HG03097 (cell line): ENCODE results near the gene FAM171A2.

Experiments used
- ATAC-seq: cut with Tn5 transposase; IDR thresholded peaks from one replicate; pipeline ENCODE4 v1.9.1; 2021; ENCODE audit not compliant: unreplicated experiment, low FRiP score

FAM171A2 gene

DNA sequence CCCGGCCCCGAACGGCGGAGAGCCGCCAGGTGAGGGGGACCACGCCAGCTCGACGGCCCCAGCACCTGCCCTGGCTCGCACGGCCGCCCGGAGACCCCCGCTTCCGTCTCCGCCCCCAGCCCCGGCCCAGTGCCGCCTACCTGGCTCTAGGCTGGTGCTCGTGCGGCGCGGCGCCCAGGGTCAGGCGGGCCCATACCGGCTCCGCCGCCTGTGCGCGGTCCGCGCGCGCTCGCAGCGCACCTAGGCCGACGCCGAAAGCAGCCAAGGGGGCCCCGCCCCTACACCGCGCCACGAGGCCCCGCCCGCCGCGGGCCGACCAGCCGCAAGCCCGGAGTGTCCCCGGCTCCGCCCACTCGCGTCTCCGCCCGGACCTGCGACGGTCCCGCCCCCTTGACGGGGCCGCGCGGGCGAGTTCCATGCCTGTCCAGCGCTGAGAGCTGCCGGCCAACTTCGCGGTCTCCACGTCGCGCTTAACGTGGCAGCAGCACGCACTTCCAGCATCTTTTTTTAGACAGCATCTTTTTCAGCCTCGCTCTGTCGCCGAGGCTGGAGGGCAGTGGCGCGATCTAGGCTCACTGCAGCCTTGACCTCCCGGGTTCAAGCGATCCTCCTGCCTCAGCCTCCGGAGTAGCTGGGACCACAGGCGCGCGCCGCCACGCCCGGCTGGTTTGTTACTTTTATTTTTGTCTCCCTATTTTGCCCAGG, 38.9 kb downstream of the FAM171A2 start, which contains the start of gene SLC25A39:
SLC25A39 (minus strand) TSS at position 253 of the 705 bp plus-strand sequence. CDS start 1,261 bp downstream, outside the sequence.
- peak; percentile 53 for ATAC-seq

DNA sequence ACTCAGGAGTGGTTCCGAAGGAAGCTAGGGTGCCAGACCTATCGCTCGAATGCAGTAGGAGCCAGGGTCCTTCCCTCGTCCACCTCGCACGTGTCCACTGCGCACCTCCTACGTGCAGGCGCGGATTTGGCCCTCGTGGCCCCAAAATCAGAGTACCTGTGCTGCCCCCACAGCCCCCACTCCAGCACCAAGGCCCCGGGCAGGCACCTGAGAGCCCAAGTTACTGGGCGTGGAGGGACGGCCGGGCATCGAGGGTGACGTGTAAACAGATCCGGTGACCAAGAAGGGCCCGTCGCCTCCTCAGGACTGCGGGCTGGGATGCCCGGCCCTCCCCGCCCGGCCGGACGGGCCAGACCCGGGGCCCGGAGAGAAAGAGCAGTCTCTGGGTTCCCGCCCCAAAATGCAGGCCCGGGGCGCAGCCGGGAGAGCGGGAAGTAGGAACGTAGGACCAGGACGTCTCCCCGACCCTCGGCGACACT, 39.5 kb downstream of the FAM171A2 start:
- ATAC-seq: no peak

DNA sequence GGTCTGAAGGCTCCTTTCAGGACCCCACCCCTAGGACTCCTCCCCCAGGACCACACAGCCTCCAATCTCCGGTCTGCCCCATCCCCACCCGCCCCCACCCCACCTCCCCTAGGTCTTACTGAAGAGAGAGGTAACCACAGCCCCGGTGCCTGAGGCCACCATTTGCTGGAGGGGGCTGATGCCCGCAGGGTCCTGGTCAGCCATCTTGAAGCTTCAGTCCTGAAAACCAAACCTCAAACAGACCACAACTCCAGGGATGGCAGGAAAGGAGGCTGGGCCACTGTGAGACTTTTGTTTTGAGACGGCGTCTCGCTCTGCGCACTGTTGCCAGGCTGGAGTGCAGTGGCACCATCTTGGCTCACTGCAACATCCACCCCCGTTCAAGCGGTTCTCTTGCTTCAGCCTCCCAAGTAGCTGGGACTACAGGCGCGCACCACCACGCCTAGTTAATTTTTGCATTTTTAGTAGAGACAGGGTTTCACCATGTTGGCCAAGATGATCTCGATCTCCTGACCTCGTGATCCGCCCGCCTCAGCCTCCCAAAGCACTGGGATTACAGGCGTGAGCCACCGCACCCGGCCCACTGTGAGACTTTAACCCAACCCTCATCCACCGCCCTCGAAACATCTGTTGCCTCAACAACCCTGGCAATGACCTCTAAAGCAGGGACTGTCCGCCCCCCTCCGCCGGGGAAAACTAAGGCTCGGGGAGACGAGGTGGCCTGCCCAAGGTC, 40.1 kb downstream of the FAM171A2 start:
- no peak for ATAC-seq

DNA sequence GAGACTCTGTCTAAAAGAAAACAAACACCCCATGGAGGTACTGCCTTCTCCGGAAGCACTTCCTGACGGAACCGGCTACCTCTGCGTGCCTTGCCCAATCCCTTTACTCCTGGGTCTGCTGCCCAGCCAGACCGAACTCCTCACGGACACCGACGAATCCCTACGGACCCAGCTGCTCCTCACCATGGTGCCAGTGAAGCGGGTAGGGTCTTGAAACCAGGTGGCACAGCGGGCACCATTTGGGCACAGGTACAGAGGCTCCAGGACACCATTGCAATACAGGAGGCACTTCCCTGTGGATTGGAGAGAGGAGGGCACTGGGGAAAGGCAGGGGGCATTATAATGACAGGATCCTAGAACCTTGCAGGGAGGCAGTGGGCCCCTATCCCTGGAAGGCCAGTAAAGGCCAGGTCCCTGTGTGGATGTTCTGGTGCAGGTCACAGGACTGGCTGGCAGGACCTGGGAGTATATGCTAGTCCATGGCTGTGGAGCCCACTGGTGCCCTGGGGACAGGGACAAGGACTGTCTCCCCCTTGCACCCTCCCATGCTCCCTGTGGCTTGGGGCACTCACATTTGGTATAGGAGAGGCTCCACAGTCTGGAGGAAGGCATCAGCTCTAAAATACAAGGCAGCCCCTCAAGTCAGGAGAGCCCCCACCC, 41.3 kb downstream of the FAM171A2 start:
- no peak for ATAC-seq

DNA sequence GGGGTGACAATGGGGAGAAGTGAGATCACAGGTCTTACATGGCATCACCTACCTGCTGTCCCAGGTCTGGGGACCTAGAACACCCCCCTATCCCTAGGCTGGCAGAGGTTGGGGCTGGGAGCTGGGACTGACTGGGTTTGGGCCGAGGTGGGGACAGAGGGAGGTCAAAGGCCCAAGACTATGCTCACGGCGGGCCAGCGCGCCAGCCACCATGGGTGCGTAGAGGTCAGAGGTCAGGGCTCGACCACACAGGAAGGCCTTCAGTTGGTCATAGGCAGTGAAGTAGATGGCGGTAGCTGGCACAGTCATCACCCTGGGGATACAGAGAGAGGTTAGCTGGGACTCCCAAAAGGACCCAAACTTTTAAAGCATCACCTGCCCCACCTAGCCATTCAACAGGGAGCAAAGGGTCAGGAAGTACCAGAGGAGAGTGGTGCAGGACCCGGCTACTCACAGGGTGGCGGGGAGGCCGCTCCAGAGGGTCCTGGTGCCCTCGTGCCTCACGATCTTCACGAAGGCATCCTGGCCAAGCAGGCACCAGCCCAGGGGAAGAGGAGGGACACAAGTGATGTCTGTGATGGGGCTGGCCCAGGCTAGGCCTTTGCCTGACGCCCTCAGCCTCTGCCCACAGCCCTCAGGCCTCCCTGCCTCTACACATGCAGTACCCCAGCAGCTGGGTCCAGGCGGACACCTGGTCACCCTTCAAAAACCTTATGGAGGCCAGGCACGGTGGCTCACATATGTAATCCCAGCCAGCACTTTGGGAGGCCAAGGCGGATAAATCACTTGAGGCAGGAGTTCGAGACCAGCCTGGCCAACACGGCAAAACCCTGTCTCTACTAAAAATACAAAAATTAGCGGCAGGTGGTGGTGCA, 42.2 kb downstream of the FAM171A2 start:
- ATAC-seq: no peak

DNA sequence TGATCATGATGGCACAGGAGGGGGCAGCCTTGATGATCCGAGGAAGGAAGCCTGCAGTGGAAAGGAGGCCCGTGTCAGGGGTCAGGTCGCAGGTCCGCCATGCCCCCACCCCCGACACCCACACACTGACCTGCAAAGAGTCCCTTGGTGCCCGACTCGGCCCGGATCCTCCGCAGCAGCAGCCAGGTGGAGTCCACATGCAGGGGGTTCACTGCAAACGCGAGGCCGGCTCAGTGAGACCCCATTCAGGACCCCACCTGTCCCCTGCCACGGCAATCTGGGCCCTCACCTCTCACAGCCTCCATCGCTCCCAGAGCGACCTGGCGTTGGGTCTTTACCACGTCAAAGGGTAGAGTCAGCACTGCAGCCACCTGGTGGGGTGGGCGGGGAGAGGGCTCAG, 43.6 kb downstream of the FAM171A2 start:
- no peak for ATAC-seq

DNA sequence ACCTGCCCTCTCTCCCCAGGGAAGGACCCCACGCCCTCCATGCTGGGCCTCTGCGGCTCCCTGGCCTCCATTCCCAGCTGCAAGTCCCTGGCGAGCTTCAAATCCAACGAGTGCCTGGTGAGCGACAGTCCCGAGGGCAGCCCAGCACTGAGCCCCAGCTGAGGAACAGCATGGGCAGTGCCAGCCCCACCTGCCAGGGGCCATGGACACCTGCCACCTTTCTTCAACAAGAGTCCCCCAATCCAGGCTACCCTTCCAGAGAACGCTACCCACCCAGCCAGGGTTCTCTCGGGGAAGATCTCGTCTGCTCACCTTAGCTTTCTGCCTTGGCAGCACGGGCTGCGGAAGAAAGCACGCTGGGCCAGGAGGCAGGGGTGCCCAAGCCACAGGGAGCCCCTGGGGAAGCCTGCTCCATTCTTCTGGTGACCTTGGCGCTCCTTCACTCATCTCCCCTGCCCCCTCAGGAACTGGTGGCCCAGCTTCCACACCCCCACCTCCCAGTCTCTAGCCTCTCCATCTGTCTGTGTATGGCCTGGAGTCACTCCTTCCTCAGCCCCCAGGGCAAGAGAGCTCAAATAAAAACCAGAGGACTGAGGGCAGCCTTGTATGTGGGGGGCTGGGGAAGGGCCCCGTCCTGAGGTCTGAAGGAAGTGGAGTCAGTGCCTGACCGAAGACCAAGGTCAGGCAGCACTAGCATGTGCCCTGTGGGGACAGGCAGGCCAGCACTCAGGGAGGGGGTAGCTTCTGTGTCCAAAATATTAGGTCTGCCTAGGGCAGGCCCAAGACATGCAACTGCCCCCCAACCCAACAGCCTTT, 45.4 kb downstream of the FAM171A2 start:
- ATAC-seq: no peak

DNA sequence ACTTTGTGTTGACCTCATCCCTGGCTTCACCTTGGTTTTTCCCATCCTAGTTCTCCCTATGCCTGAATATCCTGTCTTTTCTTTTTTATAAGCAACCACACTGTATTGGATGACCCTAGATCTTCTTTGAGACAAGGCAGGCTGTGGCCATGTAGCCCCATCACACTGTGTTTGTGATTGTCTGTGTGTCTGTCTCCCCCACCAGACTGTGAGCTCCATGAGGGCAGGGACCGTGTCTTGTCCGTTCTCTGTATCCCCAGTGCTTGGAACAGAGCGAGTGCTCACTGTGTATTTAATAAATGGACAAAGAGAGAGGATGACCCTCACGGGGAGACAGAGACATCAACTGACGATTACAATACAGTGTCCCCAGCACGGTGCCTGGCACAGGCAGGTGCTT, 46.1 kb downstream of the FAM171A2 start:
- ATAC-seq: no peak

DNA sequence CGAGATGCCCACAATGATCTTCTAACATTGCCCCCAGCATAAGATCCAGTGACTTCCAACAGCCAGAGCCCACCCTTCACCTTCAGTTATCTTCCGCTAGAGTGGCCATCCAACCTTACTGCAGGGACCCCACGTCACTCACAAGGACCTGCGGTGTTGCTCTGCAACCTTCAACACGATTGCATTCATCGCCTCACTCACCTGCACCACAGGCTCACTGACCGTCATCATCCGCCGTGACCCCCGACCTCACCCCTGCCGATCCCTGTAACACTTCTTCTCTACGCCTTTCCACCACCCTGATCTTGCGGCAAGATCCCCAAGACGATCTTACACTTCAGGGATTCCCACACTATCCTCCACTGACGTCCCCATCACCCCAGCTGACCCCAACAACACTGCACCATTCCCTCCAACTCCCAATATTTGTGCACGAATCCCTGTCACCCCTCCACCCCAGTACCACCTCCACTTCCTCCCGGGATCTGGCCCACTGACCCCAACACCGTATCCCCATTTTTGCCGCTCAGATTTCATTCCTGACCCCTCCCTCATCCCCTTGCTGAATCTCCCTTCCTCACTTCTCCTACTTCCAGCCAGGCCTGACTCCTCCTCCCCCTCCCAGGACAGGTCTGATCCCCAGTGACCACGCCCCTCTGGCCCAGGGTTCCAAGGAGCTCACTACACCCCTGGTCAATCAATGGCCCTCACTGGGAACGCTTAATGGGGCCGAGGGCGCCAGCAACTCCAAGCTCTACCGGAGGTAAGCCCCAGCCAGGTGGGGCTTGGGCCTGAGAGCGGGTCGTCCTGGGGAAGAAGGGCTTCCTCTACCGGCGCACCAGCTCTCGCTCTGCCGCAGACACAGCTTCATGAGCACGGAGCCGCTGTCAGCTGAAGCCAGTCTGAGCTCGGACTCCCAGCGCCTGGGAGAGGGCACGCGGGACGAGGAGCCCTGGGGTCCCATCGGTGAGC, 47.6 kb downstream of the FAM171A2 start:
- no peak for ATAC-seq

DNA sequence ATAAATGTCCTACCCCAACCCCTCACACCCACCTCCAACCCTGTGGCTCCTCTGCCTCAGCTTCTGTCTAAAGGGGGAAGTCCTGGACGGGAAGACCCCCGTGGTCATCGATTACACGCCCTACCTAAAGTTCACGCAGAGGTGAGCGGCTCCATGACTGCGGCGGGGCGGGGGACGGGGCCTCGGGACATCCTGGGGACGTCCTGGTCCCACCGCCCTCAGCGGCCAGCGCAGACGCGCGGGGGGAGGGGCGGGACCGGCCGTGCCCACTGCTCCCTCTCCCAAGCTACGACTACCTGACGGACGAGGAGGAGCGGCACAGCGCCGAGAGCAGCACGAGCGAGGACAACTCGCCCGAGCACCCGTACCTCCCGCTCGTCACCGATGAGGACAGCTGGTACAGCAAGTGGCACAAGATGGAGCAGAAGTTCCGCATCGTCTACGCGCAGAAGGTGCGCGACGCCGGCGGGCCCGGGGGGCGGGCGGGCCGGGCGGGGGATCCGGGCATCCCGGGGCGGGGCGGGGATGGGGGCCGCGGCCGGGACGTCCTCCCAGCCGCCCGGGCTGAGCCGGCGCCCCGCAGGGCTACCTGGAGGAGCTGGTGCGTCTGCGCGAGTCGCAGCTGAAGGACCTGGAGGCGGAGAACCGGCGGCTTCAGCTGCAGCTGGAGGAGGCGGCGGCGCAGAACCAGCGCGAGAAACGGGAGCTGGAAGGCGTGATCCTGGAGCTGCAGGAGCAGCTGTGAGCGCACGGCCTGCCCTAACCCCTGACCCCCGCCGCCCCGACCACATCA, 48.6 kb downstream of the FAM171A2 start:
- no peak for ATAC-seq

DNA sequence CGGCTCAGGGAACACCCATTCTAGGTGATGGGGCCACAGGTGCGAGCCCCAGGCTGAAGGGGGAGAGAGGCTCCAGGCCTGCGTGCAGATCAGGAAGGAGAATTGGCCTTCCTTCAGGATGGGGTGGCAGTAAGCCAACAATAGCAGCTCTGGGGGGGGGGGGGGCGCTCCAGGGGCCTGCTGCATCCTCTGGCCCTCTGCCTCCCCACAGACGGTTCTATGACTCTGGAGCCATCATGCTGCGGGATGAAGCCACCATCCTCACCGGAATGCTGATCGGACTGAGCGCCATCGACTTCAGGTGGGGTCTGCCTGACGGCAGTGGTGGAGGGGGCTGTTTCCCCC, 49.2 kb downstream of the FAM171A2 start:
- no peak for ATAC-seq

DNA sequence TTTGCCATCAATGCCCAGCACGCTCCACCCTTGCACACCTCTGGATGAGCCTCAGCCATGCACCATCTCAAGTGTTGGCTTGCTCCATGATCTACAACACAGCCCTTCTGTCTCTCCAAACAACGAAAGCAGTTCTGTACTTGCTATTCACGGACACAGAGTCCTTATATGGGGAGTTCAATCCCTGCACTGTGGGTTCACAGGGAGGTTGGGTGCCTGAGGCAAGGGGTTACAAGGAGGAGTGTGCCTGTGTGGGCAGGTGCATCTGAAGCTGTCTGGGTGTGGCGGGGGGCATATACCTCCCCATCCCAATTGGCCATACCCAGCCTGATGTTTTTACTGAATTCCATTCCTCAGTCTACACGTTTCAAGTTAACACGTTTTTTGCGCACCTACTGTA, 49.6 kb downstream of the FAM171A2 start:
- ATAC-seq: no peak

DNA sequence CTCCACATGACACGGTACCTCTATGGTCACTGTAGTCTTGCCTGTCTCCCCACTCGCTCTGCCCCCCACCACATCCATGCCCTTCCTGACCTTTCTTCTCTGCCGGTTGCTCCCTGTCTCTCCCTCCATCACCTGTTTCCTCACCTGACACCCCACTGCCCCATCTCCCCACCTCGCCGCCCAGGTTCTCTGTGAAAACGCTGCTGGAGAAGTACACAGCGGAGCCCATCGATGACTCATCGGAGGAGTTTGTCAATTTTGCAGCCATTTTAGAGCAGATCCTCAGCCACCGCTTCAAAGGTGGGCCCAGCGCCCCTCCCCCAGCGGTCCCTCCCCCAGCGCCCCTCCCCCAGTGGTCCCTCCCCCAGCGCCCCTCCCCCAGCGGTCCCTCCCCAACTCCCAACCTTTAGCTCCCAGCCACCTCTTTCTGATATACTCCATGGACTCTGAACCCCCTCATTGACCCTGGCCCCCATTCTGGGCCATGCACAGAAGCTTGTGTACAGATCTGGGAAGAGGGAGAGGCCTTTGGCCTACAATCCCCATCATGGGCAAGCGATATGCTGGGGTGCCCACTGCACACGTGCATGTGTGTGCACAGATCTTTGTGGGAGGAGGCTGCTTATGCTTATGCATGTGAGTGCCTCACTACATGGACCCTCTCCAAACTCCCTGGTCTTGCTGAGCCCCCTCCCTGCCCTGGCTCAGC, 51.1 kb downstream of the FAM171A2 start:
- no peak for ATAC-seq

DNA sequence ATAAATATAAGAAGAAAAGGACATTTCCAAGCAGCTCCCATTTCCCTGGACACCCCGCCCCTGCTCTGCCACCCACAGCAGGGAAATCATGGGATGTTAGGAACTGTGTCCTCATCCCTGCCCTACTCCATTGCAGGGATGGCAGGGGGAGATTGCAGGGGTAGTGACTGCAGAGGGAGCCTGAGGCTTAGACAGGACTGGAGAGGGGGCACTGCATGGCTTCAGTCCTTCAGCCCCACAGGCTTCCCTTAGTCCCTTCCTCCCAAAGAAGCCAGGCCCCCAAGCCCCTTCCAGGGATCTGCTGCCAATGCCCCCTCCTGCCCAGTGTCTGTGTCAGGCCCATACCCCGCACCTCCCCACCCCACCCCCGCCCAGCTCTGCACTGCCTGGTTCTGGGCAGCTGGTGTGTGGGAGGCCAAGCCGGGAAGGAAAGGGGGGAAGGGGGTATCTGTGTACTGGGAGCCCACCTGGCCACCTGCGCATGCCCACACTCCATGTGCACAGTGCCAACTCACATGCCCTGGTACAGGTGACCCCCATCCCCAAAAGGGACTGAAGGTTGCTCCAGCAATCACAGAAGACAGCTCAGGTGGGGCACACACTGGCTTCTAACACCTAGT, 52.0 kb downstream of the FAM171A2 start:
- no peak for ATAC-seq

DNA sequence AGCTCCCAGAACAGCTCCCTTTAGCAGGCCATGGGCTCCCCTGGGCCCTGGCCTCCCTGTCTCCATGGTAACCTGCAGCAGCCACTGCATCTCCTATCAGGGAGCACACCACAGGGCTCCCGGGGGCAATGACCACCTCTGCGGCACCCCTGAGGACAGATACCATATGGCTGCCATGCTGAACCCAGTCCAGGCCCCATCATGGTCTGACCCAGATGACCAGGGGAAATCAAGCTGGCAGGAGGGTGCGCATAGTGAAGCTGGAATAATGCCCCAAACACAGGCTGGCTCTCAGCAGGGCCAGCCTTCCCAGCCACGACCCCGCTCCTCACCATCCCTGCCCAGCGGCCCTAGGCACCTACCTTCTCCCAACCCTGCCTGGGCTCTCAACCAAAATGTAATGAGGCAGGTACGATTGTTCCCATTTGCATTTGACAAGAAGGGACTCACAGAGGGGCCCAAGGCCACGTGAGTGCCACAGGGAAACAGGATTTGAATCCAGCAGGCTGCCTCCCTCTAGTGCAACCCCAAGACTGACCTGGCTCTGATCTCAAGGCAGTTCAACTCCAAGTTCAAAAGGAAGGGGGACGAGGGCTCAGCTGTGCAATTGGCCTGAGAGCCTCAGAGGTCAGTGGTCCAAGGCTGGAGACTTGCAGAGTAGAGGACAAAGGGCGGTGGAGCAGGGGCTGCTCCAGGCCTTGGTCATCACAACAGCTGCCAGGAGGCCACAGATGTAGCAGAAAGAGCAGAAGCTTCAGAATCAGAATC, 52.9 kb downstream of the FAM171A2 start:
- ATAC-seq: no peak

DNA sequence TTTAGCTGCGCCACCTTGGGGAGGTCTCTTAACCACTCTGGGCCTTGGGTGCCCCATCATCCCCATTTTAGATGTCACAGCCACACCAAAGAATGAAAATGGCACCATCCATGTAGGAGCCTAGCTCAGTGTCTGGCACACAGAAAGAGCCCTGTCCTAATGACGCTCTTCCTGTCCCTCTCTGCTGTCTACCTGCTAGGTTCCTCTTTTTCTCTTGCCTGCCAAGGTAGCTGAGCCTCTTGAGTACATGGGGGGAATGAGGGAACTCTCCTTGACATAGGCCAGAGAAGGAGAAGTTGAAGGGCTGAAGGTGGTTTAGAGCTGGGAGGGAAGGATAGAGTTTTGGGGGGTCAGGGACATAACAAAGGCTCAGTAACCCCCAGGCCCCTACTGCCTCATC, 53.5 kb downstream of the FAM171A2 start:
- no peak for ATAC-seq
